Urinary bladder (tissue), 4 donors: Measurements from ENCODE around the gene RNF220. TPM values are rescaled to one million over a fixed set of nuclear protein-coding genes. Genes with fewer than 3 reads are reported as not detected.
A peak's percentile ranks its signal among the peaks of the same experiment; 100 is the strongest.

Experiments
- DNase-seq: peaks from one replicate; pipeline ENCODE4 v3.0.0-alpha.2; 2015; ENCODE audit errors: extremely low spot score
- H3K27ac ChIP-seq: one replicate; pipeline ENCODE4 v1.5.1; 2013; ENCODE audit warnings: low read depth, mild to moderate bottlenecking, moderate library complexity
- H3K36me3 ChIP-seq: one replicate; pipeline ENCODE4 v1.6.1; 2013; ENCODE audit warnings: mild to moderate bottlenecking, moderate library complexity; ENCODE audit not compliant: insufficient read depth
- H3K4me1 ChIP-seq: one replicate; pipeline ENCODE4 v1.6.1; 2013; ENCODE audit warnings: mild to moderate bottlenecking, moderate library complexity; ENCODE audit not compliant: insufficient read depth
- H3K4me3 ChIP-seq: one replicate; pipeline ENCODE4 v1.5.1; 2013; ENCODE audit warnings: low read depth, low read length
- WGBS: extraction: QIAGEN DNeasy Blood & Tissue Kit; methylation state at CpG from one replicate; pipeline ENCODE4 v1.1.7; 2013; 5-methylcytosine and 5-hydroxymethylcytosine counted together
- polyA plus RNA-seq: library from polyadenylated mRNA; stranded (reverse); fragments of 200-250 nt; gene quantifications from one replicate; pipeline ENCODE4 v1.2.3, GENCODE V29; 2013
- total RNA-seq: library from RNA; depleted of rRNA; stranded (reverse); fragments of >200 nt; gene quantifications from one replicate; pipeline ENCODE4 v1.2.3, GENCODE V29; 2014
- donor health status: healthy with polysubstance abuse.
- donor health status: healthy.

The RNF220 gene
- total and polyA plus RNA-seq, 2 donors: 17.3 to 89.6 TPM

DNA sequence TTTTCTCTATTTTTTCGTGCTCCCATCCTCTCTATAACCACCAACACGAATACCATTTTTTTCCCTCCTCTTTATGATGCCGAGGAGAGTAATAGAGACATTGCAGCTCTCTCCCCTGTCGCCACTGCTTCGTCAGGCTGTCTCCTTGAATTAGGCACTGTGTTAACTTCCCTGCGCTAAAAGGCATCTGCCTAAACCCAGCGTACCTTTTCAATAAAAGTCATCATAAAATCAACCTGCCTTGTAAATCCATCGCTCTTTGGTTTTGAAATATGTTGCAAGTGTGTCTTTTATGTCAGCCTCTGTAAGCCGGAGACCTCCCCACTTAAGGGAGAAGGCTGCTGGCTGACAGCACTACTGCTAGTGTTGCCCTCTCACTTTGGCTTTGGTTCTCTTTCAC, 8.7 kb downstream of the RNF220 start:
- Histone ChIP-seq H3K36me3 (no peaks in the 10 kb centered on the region), H3K4me1 (peaks cover 3% of the 10 kb centered on the region), H3K4me3 (no peak overlapping the region), H3K27ac (no peak overlapping the region)
- WGBS: 25% methylated on average over 9 of the region's 9 CpGs
- DNase-seq: no peak

DNA sequence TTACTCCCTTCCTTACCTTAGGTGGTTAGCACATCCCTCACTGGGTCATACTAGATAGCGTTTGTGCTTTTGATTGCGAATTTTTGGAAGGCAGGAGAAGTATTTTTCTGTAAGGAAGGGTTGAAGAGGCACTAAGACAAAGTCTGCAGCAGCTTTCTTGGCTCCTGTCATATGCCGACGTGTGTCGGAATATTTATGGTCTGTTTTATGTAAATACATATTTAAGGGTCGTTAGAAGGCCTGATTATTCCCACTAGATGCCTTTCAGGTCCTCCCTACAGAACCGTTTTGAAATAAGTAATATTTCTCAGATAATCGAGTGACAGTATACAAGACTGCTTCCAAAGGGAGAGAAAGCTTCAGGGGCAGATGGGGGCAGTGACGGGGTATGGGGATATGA, 10.0 kb downstream of the RNF220 start:
- 40% methylated on average over 9 of the region's 9 CpGs for WGBS
- H3K4me3 ChIP-seq: no peak overlapping the region
- no peak overlapping the region for H3K27ac ChIP-seq
- DNase-seq: no peak
- H3K4me1 ChIP-seq: peaks cover 3% of the 10 kb centered on the region
- no peaks in the 10 kb centered on the region for H3K36me3 ChIP-seq

DNA sequence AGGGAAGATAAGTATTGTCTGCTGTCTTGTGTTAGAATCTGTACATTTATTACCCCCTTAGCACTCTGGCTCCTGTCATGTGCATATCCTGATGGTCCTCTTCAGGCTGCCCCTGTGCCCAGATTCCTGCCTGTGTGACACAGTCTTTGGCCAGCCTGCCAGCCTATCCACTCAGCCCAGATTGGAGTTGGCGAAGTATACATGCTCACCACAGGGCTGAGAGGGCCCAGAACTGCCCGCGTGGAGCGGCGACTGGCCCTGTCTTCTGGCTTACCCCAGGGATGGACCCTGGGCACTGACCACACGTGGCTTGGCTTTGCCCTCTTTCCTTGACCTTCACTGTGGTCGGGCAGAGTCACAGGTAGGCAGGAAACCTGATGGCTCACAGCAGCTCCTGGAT, 11.4 kb downstream of the RNF220 start:
- Histone ChIP-seq H3K4me1 (peaks cover 3% of the 10 kb centered on the region), H3K27ac (no peak overlapping the region), H3K4me3 (no peak overlapping the region), H3K36me3 (no peaks in the 10 kb centered on the region)
- WGBS: 88% methylated on average over 7 of the region's 7 CpGs
- no peak for DNase-seq

DNA sequence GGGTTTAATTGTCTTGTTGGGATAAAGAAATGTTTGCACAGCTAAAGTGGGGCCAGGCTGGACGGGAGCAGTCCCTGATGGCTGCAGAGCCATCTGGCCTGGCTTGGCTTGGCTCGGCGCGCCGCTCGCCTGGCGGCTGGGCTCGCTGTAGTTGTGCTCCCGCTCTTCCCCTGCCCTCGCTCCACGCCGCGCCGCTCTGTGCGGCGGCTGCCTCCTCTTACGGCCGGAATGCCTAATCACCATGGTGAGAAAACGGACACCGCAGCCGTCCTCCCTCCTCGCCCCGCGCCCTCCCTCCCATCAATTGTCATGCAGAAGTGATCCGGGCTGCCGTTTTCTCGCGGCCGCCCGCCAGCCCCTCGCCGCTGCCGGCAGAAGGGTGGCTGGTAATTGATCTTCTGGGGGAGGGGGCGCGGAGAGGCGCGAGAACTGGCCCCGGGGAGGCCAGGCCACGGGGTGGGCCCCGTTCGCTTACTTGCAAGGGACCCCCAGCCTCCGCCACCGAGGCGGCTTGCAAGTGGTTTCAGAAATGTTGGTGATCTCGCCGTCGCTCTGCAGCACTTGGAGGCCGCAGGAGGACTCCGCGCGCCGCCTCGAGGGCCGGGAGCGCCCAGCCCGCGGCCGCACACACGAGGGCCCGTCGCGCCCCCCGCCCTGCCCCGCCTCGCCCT, 12.4 kb downstream of the RNF220 start:
- Histone ChIP-seq H3K4me3 (peak overlapping the region; percentile 27), H3K4me1 (peaks cover 3% of the 10 kb centered on the region), H3K36me3 (no peaks in the 10 kb centered on the region), H3K27ac (no peak overlapping the region)
- WGBS: 2% methylated on average over 65 of the region's 65 CpGs
- no peak for DNase-seq

DNA sequence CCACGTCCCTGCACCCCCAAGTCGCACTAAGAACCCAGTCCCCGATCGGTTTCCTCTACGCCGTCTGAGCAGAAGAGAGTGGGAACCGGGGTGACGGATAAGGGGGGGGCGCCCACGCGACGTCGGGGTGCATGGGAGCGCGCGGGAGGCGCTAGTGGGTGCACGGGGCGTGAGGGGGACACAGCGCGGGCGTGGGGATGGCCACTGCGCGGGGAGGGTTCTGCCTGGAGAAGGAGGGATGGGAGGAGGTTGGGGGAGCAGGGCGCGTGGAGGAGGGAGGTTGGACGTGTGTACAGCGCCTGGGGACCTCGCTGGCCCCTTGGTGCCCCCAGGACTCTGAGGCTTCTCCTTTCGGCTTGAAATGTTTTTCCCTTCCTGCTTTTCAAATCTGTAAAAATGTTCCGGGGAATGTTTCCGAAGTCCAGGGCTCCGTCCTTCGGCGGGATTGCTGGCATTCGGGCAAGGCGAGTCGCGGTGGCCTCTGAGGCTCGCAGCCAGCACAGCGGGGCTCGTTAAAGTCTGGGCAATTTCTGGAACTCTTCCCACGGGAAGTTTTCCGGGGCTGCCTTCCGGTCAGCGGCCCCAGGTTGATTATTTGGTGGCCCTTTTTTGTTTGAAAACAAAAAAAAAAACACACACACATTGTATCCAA, 13.1 kb downstream of the RNF220 start:
- Histone ChIP-seq H3K27ac (no peak overlapping the region), H3K4me3 (peak overlapping the region; percentile 27), H3K4me1 (peaks cover 3% of the 10 kb centered on the region), H3K36me3 (no peaks in the 10 kb centered on the region)
- 4% methylated on average over 46 of the region's 46 CpGs for WGBS
- DNase-seq: no peak

DNA sequence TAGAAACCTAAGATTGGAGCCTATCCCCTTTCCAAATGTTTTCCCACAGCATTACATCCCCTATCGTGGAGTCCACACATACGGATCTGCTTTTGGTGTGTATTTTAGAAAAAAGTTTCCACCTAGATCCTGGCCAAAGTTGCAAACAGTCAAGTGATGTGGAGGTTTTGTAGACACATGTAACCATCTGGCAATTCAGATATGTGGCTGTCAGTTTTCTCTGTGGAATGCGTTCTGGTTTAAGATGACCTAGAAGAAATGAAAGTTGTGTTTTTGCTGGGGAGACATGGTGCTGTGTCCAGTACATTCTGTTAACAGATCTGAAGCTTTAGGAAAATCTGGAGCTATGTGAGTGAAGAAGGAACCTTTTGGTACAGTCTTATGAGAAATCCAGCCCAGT, 14.8 kb downstream of the RNF220 start:
- H3K4me3 ChIP-seq: no peak overlapping the region
- H3K4me1 ChIP-seq: peaks cover 3% of the 10 kb centered on the region
- H3K36me3 ChIP-seq: no peaks in the 10 kb centered on the region
- H3K27ac ChIP-seq: no peak overlapping the region
- WGBS: 72% methylated on average over 3 of the region's 3 CpGs
- DNase-seq: no peak

DNA sequence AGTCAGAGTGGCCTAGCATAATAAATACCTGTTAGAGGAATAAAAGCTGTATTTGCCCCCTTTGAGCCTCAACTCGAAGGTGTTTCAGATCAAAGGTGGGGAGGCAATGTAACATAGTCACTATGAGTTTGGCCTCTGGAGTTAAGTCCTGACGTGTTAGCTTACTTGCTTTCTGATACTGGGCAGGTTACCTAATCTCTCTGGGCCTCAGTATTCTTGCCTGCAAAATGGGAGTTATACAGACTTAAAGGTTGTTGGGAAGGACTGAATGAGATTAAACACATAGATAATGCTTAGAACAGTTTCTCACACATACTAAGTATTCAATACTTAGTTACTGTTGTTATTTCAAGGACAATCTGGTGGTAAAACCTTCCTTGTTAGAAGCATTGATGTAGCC, 15.5 kb downstream of the RNF220 start:
- peaks cover 3% of the 10 kb centered on the region for H3K4me1 ChIP-seq
- WGBS: 66% methylated on average over 2 of the region's 2 CpGs
- DNase-seq: no peak
- no peak overlapping the region for H3K27ac ChIP-seq
- no peaks in the 10 kb centered on the region for H3K36me3 ChIP-seq
- no peak overlapping the region for H3K4me3 ChIP-seq

DNA sequence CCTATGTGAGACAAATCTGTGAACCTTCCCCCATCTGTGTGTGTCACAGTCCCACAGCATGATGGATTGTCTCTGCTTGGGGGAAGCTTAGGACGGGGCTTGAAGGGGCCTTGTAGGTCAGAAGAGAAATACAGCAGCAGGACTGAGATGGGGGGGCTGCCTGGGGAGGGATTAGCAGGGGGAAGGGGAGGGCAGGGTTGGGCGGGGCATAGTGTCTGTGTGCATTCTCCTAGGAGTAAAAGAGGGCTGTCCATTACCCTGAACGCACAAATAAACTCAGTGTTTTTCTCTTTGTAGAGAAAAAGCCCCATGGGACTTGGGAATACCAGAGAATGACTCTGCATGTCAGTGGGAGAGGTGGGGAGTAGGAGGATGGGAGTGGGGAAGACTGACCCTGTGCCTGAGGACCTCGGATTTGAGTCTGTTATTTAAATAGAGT, 16.4 kb downstream of the RNF220 start:
- H3K36me3 ChIP-seq: no peaks in the 10 kb centered on the region
- 50% methylated on average over 4 of the region's 4 CpGs for WGBS
- DNase-seq: no peak
- no peak overlapping the region for H3K27ac ChIP-seq
- no peak overlapping the region for H3K4me3 ChIP-seq
- H3K4me1 ChIP-seq: peaks cover 3% of the 10 kb centered on the region

DNA sequence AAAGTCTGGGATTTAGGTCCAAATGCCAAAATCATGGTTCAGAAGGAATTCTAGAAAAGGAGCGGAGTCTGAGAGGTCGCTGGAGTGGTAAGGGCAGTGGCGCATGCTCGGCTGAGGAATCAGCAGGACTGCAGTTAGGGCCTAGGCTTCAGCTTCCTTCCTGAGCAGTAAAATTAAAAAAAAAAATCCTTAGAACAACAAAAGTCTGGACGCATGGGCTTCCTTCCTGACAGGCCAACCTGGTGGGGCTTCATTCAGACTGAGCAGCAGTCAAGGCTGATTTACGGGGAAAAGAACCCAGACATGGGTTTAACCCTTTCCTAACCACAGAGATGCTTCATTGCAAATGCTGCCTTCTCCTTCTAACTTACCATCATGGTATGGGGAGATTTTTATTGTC, 17.1 kb downstream of the RNF220 start:
- Histone ChIP-seq H3K4me3 (no peak overlapping the region), H3K27ac (no peak overlapping the region), H3K4me1 (peaks cover 3% of the 10 kb centered on the region), H3K36me3 (no peaks in the 10 kb centered on the region)
- 59% methylated on average over 6 of the region's 6 CpGs for WGBS
- DNase-seq: no peak

DNA sequence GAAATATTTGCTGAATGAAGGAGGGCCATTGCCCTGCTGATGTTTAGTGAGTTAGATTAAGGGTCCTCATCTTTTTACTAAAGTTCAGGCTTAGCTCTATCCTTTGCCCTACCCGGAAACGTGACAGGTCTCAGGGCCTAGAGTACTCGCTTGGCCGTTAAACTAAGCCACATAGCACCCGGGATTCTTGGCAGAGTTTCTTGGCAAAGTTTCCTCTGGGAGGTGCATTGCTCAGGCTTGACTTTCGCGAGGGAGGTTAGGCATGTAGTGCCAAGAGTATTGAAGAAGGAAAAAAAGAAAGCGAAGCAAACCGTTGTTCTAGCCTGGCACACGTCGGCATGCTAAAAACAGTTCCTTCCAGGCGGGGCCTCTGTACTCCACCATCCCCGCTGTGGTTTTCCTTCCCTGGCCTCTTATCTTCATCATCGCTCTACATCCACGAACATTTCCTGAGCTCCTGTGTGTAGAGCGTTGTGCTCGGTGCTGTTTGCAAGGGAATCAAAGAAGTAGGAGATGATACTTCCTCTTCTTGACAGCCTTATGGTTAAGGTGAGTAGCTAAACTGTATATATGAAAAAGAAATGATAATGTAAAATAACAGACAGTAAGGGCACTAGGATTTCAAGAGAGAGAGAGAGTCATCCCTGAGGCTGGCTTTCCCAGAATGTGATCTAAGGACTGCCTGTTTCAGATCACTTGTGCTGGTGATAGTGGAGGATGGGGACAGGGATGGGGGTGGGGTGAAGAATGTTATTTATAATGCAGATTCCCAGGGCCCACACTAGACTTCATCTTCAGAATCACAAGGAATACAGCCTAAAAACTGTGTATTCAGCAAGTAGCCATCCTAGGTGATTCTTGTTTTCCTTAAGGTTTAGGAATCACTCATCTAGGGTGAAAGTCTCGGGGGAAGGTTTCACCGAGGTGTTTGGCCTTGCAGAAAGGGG, 18.8 kb downstream of the RNF220 start:
- WGBS: 11% methylated on average over 19 of the region's 19 CpGs
- Histone ChIP-seq H3K4me3 (no peak overlapping the region), H3K27ac (no peak overlapping the region), H3K4me1 (no peaks in the 10 kb centered on the region), H3K36me3 (no peaks in the 10 kb centered on the region)
- DNase-seq: no peak

DNA sequence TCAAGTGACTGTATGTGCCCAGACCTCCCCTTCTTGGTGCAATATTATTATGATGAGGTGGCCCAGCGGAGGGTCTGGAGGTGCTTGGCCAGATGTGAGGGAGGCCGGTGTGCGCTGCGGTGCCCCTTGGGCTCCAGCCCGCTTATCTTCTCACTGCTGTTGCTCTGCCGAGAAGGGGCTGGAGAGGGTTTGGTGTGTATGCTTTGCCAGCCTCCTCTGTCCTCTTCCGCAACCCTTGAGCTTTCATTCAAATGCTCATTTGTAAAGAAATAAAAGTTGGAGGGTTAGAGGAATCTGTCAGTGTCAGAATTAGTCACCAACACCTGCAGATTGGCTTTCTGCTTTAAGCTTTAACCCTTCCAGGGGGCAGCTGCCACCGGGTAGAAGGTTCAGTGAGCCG, 19.7 kb downstream of the RNF220 start:
- 83% methylated on average over 9 of the region's 9 CpGs for WGBS
- H3K4me3 ChIP-seq: no peak overlapping the region

DNA sequence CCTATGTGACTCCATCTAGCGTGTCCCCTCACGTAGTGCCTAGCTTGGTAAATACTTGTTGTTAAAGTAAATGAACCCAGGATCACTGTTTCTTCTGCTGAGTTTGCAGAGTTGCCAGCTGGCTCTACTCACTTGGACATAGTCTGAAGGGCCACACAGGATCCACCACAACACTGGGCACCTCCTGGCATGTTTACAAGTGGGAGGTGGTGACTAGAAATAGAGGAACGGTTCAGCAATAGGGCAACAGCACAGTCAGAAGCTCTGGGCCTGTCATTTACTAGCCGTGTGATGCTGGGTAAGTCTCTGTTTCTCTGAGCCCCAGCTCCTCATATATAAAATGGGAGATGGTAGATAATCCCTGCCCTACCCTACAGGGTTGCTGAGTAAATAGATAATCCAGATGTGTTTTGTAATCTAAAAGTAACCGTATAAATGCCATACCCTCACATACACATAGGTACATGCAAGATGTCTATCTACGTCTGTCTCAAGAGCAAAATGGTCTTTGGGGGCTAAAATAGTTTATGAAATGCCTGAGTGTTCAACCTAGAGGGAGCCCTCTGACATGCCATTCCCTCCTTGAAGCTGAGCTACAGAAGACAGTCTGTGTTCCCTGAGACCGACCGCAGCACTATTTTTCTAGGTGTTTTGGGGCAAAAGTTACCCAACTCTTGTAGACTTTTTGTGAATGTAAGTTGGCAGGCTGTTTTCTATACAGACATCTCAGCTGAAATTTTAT, 20.5 kb downstream of the RNF220 start:
- H3K36me3 ChIP-seq: no peaks in the 10 kb centered on the region
- no peaks in the 10 kb centered on the region for H3K4me1 ChIP-seq
- no peak overlapping the region for H3K4me3 ChIP-seq
- DNase-seq: no peak
- 68% methylated on average over 8 of the region's 8 CpGs for WGBS
- no peak overlapping the region for H3K27ac ChIP-seq

More for the DNA sequence above, 19.7 kb downstream of the RNF220 start:
- H3K4me1 ChIP-seq: no peaks in the 10 kb centered on the region
- no peak for DNase-seq
- H3K27ac ChIP-seq: no peak overlapping the region
- no peaks in the 10 kb centered on the region for H3K36me3 ChIP-seq

DNA sequence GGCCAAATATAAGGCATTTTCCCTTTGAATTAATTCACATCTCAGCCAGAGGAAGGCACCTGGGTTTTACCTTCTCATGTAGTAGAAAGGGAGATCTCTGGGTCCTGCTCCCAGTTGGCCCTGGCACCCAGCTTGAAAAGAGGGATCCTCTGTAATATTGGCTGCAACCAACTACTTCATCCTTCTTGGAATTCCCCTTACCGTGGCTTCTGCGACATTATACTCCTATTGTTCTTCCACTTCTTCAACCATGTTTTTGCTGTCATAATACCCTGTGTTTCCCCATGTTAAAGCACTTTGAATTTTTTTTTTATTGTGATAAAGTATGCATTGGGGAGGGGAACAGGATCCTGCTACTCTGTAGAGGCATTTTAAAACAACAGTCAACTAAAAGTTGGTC, 26.8 kb downstream of the RNF220 start:
- H3K4me3 ChIP-seq: no peak overlapping the region
- H3K27ac ChIP-seq: no peak overlapping the region
- 82% methylated on average over 2 of the region's 2 CpGs for WGBS
- no peak for DNase-seq
- no peaks in the 10 kb centered on the region for H3K4me1 ChIP-seq
- no peaks in the 10 kb centered on the region for H3K36me3 ChIP-seq
